Trophoblast cell (in vitro differentiated cells and primary cell): ENCODE measurements around the gene SYVN1.
"Not testable (repeated sequence)": the region's sequence is repeated elsewhere in the genome, so short reads cannot be mapped to it uniquely, and the experiment has no call there.

Source experiments
- DNase-seq, 2 donors: peaks; one replicate each; pipeline ENCODE4 v3.0.0-alpha.2; 2016
- H2AFZ ChIP-seq: 2 replicates; pipeline ENCODE4 v1.6.1; 2013; ENCODE audit warnings: low read length, moderate library complexity, mild to moderate bottlenecking; ENCODE audit not compliant: insufficient read depth, poor library complexity
- H2AK5ac ChIP-seq: 2 replicates; pipeline ENCODE4 v1.6.1; 2013; ENCODE audit warnings: mild to moderate bottlenecking, low read length
- H2BK120ac ChIP-seq: 2 replicates; pipeline ENCODE4 v1.6.1; 2013; ENCODE audit warnings: low read length, mild to moderate bottlenecking, moderate library complexity; ENCODE audit not compliant: insufficient read depth, poor library complexity
- H2BK12ac ChIP-seq: 2 replicates; pipeline ENCODE4 v1.6.1; 2013; ENCODE audit warnings: mild to moderate bottlenecking, low read length, moderate library complexity
- H2BK5ac ChIP-seq: 2 replicates; pipeline ENCODE4 v1.6.1; 2013; ENCODE audit warnings: low read length, low read depth, moderate library complexity, mild to moderate bottlenecking; ENCODE audit not compliant: poor library complexity
- H3K14ac ChIP-seq: 2 replicates; pipeline ENCODE4 v1.6.1; 2013; ENCODE audit warnings: mild to moderate bottlenecking, low read length
- H3K18ac ChIP-seq: 2 replicates; pipeline ENCODE4 v1.6.1; 2013; ENCODE audit warnings: mild to moderate bottlenecking, low read length
- H3K23ac ChIP-seq: 2 replicates; pipeline ENCODE4 v1.6.1; 2013; ENCODE audit warnings: low read length
- H3K27ac ChIP-seq: 2 replicates; pipeline ENCODE4 v1.5.1; 2013; ENCODE audit warnings: low read depth, mild to moderate bottlenecking, inconsistent platforms, low read length, moderate library complexity
- H3K27me3 ChIP-seq: 2 replicates; pipeline ENCODE4 v1.6.1; 2013; ENCODE audit warnings: inconsistent platforms, mild to moderate bottlenecking, low read length, moderate library complexity; ENCODE audit not compliant: insufficient read depth
- H3K36me3 ChIP-seq, 2 experiments: 1 replicate in 1 of 2; 2 replicates in 1 of 2; pipeline ENCODE4 v1.6.1; 2013; ENCODE audit warnings: low read length in 2 of 2, mild to moderate bottlenecking in 2 of 2, moderate library complexity in 1 of 2; ENCODE audit not compliant: insufficient read depth in 2 of 2, control insufficient read depth in 1 of 2
- H3K4ac ChIP-seq: 2 replicates; pipeline ENCODE4 v1.6.1; 2013; ENCODE audit warnings: low read depth, mild to moderate bottlenecking, low read length, moderate library complexity
- H3K4me1 ChIP-seq, 2 experiments: 1 replicate in 1 of 2; 2 replicates in 1 of 2; pipeline ENCODE4 v1.6.1; 2013; ENCODE audit warnings: low read length in 2 of 2, mild to moderate bottlenecking in 2 of 2, moderate library complexity in 1 of 2; ENCODE audit not compliant: insufficient read depth in 2 of 2, control insufficient read depth in 1 of 2
- H3K4me2 ChIP-seq: 2 replicates; pipeline ENCODE4 v1.6.1; 2013; ENCODE audit warnings: inconsistent platforms, mild to moderate bottlenecking, low read length, moderate library complexity
- H3K4me3 ChIP-seq: 2 replicates; pipeline ENCODE4 v1.5.1; 2013; ENCODE audit warnings: mild to moderate bottlenecking, low read depth, low read length, inconsistent platforms
- H3K79me1 ChIP-seq: one replicate; pipeline ENCODE4 v1.6.1; 2013; ENCODE audit warnings: low read length
- H3K79me2 ChIP-seq: 2 replicates; pipeline ENCODE4 v1.6.1; 2013; ENCODE audit warnings: low read length, mild to moderate bottlenecking; ENCODE audit not compliant: control insufficient read depth, insufficient read depth, poor library complexity
- H3K9ac ChIP-seq: 2 replicates; pipeline ENCODE4 v1.6.1; 2013; ENCODE audit warnings: mild to moderate bottlenecking, low read length
- H3K9me3 ChIP-seq: 2 replicates; pipeline ENCODE4 v1.6.1; 2013; ENCODE audit warnings: low read depth, mild to moderate bottlenecking, control low read depth, inconsistent platforms, low read length; ENCODE audit not compliant: insufficient read depth
- H4K12ac ChIP-seq: 2 replicates; pipeline ENCODE4 v1.6.1; 2013; ENCODE audit warnings: low read depth, mild to moderate bottlenecking, low read length, moderate library complexity
- H4K8ac ChIP-seq: 2 replicates; pipeline ENCODE4 v1.6.1; 2013; ENCODE audit warnings: low read depth, mild to moderate bottlenecking, low read length, moderate library complexity
- H4K91ac ChIP-seq: one replicate; pipeline ENCODE4 v1.6.1; 2013; ENCODE audit warnings: low read depth, mild to moderate bottlenecking, low read length, moderate library complexity
- WGBS: extraction: QIAGEN DNeasy Blood & Tissue Kit; methylation state at CpG from one replicate; pipeline ENCODE4 v1.1.7; 2013; ENCODE audit warnings: missing lambda C conversion rate; ENCODE audit not compliant: insufficient read length, insufficient coverage; ENCODE audit errors: extremely low coverage; 5-methylcytosine and 5-hydroxymethylcytosine counted together

SYVN1 gene

GRCh38 chr11:65151331-65151899 is 17.1 kb upstream of the SYVN1 start:
- Histone ChIP-seq H3K9me3 (peaks cover 2% of the 10 kb centered on the region), H4K12ac (no peak overlapping the region), H4K8ac (no peak overlapping the region), H3K23ac (no peak overlapping the region), H2AFZ (no peak overlapping the region), H3K9ac (no peak overlapping the region), H3K27ac (no peak overlapping the region), H4K91ac (no peak overlapping the region), H3K4me3 (no peak overlapping the region), H2BK5ac (no peak overlapping the region), H3K18ac (no peak overlapping the region), H3K14ac (no peak overlapping the region), H3K4ac (no peak overlapping the region), H2BK120ac (no peak overlapping the region), H2AK5ac (no peak overlapping the region), H2BK12ac (no peak overlapping the region), H3K79me2 (no peaks in the 10 kb centered on the region), H3K4me1 (no peaks in the 10 kb centered on the region), H3K79me1 (no peaks in the 10 kb centered on the region), H3K36me3 (no peaks in the 10 kb centered on the region), H3K4me2 (no peak overlapping the region), H3K27me3 (no peaks in the 10 kb centered on the region)
- no CpG with 5 or more reads among the region's 3 CpGs for WGBS
- no peak for DNase-seq

- H3K18ac ChIP-seq: no peak overlapping the region
- no peaks in the 10 kb centered on the region for H3K36me3 ChIP-seq
Measured at GRCh38 chr11:65150509-65151299, 16.4 kb upstream of the SYVN1 start.

GRCh38 chr11:65150131-65150508 is 15.8 kb upstream of the SYVN1 start:
- H2BK5ac ChIP-seq, H4K91ac ChIP-seq, H3K79me1 ChIP-seq, H4K12ac ChIP-seq, H2BK12ac ChIP-seq, H3K9ac ChIP-seq, H3K18ac ChIP-seq, H3K36me3 ChIP-seq, H2AFZ ChIP-seq, H3K23ac ChIP-seq, H3K14ac ChIP-seq, H3K27ac ChIP-seq, H3K79me2 ChIP-seq, H2AK5ac ChIP-seq, DNase-seq, H3K9me3 ChIP-seq, H3K4me3 ChIP-seq, H2BK120ac ChIP-seq, H3K4ac ChIP-seq, H3K27me3 ChIP-seq, H3K4me2 ChIP-seq, H3K4me1 ChIP-seq, H4K8ac ChIP-seq: not testable (repeated sequence)
- WGBS: no CpG with 5 or more reads among the region's 10 CpGs

More at GRCh38 chr11:65150509-65151299, 16.4 kb upstream of the SYVN1 start:
- Histone ChIP-seq H2AFZ (no peak overlapping the region), H2BK5ac (no peak overlapping the region), H4K8ac (no peak overlapping the region), H2AK5ac (no peak overlapping the region), H3K23ac (no peak overlapping the region), H3K4me2 (no peak overlapping the region), H3K14ac (no peak overlapping the region), H3K27ac (no peak overlapping the region), H4K91ac (no peak overlapping the region), H3K4me3 (no peak overlapping the region), H3K79me2 (no peaks in the 10 kb centered on the region), H4K12ac (no peak overlapping the region), H2BK120ac (no peak overlapping the region), H3K27me3 (no peaks in the 10 kb centered on the region), H3K4me1 (no peaks in the 10 kb centered on the region), H3K4ac (no peak overlapping the region), H2BK12ac (no peak overlapping the region), H3K79me1 (no peaks in the 10 kb centered on the region), H3K9me3 (peaks cover 2% of the 10 kb centered on the region), H3K9ac (no peak overlapping the region)
- no CpG with 5 or more reads among the region's 12 CpGs for WGBS
- peak; percentile 52 to 61 for DNase-seq

GRCh38 chr11:65148657-65149056 is 14.3 kb upstream of the SYVN1 start:
- Histone ChIP-seq H2AK5ac (no peak overlapping the region), H2BK5ac (no peak overlapping the region), H3K79me2 (no peaks in the 10 kb centered on the region), H2BK120ac (no peak overlapping the region), H3K23ac (no peak overlapping the region), H2BK12ac (no peak overlapping the region), H3K9ac (no peak overlapping the region), H3K79me1 (no peaks in the 10 kb centered on the region), H3K9me3 (peaks cover 2% of the 10 kb centered on the region), H3K4me2 (no peak overlapping the region), H4K12ac (no peak overlapping the region), H4K91ac (no peak overlapping the region), H3K4ac (no peak overlapping the region), H3K36me3 (no peaks in the 10 kb centered on the region), H3K18ac (no peak overlapping the region), H2AFZ (no peak overlapping the region), H3K27ac (no peak overlapping the region), H3K14ac (no peak overlapping the region), H3K4me1 (no peaks in the 10 kb centered on the region), H3K4me3 (no peak overlapping the region), H3K27me3 (no peaks in the 10 kb centered on the region), H4K8ac (no peak overlapping the region)
- WGBS: no CpG with 5 or more reads among the region's 5 CpGs
- DNase-seq: no peak
